ENCODE results near the gene CFAP46. TPM values are rescaled to one million over a fixed set of nuclear protein-coding genes. Genes with fewer than 3 reads are reported as not detected.

Gene CFAP46
- total and polyA plus RNA-seq, 2 experiments from 2014 or later: 3.1 to 5.4 TPM

GRCh38 chr10:132957981-132958882 lies 15.9 kb upstream of the CFAP46 start:
- Histone ChIP-seq H3K4me3 (no peak overlapping the region), H3K4me1 (ENCODE audit: insufficient read depth) (peaks cover 4% of the 10 kb centered on the region; the same call in 1 of the 2 replicates), H3K4me2 (no peak overlapping the region), H3K9me2 (ENCODE audit: insufficient read depth) (no peaks in the 10 kb centered on the region), H3K79me2 (replicated peaks; ENCODE audit: insufficient read depth) (no peaks in the 10 kb centered on the region), H3F3A (replicated peaks; ENCODE audit: low read depth) (no peaks in the 10 kb centered on the region), H3K27ac (ENCODE audit: low read depth) (no peak overlapping the region), H3K36me3 (ENCODE audit: insufficient read depth) (no peaks in the 10 kb centered on the region), H2AFZ (no peak overlapping the region), H4K20me1 (replicated peaks; ENCODE audit: insufficient read depth) (no peaks in the 10 kb centered on the region), H3K27me3 (ENCODE audit: insufficient read depth) (no peaks in the 10 kb centered on the region)
- DNase-seq (ENCODE audit: low spot score) (no peak), ATAC-seq (no peak)
- H3K9me3 Mint-ChIP-seq: no peaks in the 10 kb centered on the region
- peaks cover 15% of the 10 kb centered on the region for H3K27me3 Mint-ChIP-seq (ENCODE audit: insufficient read depth, low read depth, poor library complexity)
- no peak for TF ChIP-seq POLR2AphosphoS5 (IDR thresholded peaks at IDR 0.05; ENCODE audit: low read depth)
- TF ChIP-seq CREB1 (CRISPR knock-in tag; IDR thresholded peaks at IDR 0.05; ENCODE audit: low read depth): no peak
- no peak for TF ChIP-seq STAT1 (IDR thresholded peaks at IDR 0.05; ENCODE audit: unreplicated experiment)
- TF ChIP-seq EZH2 (IDR thresholded peaks at IDR 0.05; ENCODE audit: low read depth, unreplicated experiment): no peak
- TF ChIP-seq, protein P1, sequence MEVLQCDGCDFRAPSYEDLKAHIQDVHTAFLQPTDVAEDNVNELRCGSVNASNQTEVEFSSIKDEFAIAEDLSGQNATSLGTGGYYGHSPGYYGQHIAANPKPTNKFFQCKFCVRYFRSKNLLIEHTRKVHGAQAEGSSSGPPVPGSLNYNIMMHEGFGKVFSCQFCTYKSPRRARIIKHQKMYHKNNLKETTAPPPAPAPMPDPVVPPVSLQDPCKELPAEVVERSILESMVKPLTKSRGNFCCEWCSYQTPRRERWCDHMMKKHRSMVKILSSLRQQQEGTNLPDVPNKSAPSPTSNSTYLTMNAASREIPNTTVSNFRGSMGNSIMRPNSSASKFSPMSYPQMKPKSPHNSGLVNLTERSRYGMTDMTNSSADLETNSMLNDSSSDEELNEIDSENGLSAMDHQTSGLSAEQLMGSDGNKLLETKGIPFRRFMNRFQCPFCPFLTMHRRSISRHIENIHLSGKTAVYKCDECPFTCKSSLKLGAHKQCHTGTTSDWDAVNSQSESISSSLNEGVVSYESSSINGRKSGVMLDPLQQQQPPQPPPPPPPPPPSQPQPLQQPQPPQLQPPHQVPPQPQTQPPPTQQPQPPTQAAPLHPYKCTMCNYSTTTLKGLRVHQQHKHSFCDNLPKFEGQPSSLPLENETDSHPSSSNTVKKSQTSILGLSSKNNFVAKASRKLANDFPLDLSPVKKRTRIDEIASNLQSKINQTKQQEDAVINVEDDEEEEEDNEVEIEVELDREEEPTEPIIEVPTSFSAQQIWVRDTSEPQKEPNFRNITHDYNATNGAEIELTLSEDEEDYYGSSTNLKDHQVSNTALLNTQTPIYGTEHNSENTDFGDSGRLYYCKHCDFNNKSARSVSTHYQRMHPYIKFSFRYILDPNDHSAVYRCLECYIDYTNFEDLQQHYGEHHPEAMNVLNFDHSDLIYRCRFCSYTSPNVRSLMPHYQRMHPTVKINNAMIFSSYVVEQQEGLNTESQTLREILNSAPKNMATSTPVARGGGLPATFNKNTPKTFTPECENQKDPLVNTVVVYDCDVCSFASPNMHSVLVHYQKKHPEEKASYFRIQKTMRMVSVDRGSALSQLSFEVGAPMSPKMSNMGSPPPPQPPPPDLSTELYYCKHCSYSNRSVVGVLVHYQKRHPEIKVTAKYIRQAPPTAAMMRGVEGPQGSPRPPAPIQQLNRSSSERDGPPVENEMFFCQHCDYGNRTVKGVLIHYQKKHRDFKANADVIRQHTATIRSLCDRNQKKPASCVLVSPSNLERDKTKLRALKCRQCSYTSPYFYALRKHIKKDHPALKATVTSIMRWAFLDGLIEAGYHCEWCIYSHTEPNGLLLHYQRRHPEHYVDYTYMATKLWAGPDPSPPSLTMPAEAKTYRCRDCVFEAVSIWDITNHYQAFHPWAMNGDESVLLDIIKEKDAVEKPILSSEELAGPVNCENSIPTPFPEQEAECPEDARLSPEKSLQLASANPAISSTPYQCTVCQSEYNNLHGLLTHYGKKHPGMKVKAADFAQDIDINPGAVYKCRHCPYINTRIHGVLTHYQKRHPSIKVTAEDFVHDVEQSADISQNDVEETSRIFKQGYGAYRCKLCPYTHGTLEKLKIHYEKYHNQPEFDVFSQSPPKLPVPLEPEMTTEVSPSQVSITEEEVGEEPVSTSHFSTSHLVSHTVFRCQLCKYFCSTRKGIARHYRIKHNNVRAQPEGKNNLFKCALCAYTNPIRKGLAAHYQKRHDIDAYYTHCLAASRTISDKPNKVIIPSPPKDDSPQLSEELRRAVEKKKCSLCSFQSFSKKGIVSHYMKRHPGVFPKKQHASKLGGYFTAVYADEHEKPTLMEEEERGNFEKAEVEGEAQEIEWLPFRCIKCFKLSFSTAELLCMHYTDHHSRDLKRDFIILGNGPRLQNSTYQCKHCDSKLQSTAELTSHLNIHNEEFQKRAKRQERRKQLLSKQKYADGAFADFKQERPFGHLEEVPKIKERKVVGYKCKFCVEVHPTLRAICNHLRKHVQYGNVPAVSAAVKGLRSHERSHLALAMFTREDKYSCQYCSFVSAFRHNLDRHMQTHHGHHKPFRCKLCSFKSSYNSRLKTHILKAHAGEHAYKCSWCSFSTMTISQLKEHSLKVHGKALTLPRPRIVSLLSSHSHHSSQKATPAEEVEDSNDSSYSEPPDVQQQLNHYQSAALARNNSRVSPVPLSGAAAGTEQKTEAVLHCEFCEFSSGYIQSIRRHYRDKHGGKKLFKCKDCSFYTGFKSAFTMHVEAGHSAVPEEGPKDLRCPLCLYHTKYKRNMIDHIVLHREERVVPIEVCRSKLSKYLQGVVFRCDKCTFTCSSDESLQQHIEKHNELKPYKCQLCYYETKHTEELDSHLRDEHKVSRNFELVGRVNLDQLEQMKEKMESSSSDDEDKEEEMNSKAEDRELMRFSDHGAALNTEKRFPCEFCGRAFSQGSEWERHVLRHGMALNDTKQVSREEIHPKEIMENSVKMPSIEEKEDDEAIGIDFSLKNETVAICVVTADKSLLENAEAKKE (CRISPR knock-in tag; IDR thresholded peaks at IDR 0.05): no peak
- TF ChIP-seq JUNB (IDR thresholded peaks at IDR 0.05; ENCODE audit: unreplicated experiment): no peak
- TF ChIP-seq EZH2phosphoT487 (IDR thresholded peaks at IDR 0.05; ENCODE audit: unreplicated experiment): no peak
- TF ChIP-seq ZNF114 (CRISPR knock-in tag; IDR thresholded peaks at IDR 0.05): no peak
- TF ChIP-seq ZNF331 (CRISPR knock-in tag; IDR thresholded peaks at IDR 0.05; ENCODE audit: low read depth): no peak
- no peak for TF ChIP-seq CTCF (conservative IDR thresholded peaks at IDR 0.05; ENCODE audit: low read depth in 2 of 2)
- no peak for TF ChIP-seq NANOG (IDR thresholded peaks at IDR 0.05; ENCODE audit: borderline replicate concordance)
- H3K27ac Mint-ChIP-seq: no peak overlapping the region
- no peak overlapping the region for H3K4me3 Mint-ChIP-seq
- H3K4me1 Mint-ChIP-seq: peaks cover 14% of the 10 kb centered on the region
- no peaks in the 10 kb centered on the region for H3K36me3 Mint-ChIP-seq (ENCODE audit: low read depth)
